ENCODE data around the gene TAF3. TPM values are rescaled to one million over a fixed set of nuclear protein-coding genes. Genes with fewer than 3 reads are reported as not detected.

The TAF3 gene
- total RNA-seq, 1 experiment from 2014 or later: 5.5 TPM

- ChIA-PET CTCF (no interaction called here), POLR2A (no interaction called here)
- Histone ChIP-seq H3K9me3 (ENCODE audit: control insufficient read depth, insufficient read depth, low read depth, low read length) (no peaks in the 10 kb centered on the region), H3K27me3 (ENCODE audit: control insufficient read depth, insufficient read depth, low read length) (no peaks in the 10 kb centered on the region), H3K27ac (ENCODE audit: low read length) (no peak overlapping the region), H3K4me1 (ENCODE audit: control insufficient read depth, insufficient read depth, low read length) (peaks cover 4% of the 10 kb centered on the region; the same call in 1 of the 2 replicates), H3K4me3 (ENCODE audit: low read depth in 2 of 2, low read length in 2 of 2) (no peak overlapping the region), H3K36me3 (ENCODE audit: control insufficient read depth, insufficient read depth, low read length) (no peaks in the 10 kb centered on the region; the same call in none of the 2 replicates)
- DNase-seq (ENCODE audit: low read depth, low spot score): no peak
- BruUV-seq (replicated peaks): no TSS peak
- in situ Hi-C loops (cut with HindIII; ENCODE audit: low pct_unique_long_range_greater_than_20kb, low sequenced_read_pairs): no loop called here
- TF ChIP-seq TCF7L2 (IDR thresholded peaks at IDR 0.05; ENCODE audit: low read depth, low read length) (no peak), POLR2AphosphoS5 (IDR thresholded peaks at IDR 0.05; ENCODE audit: low read depth, low read length) (no peak), CTCF (IDR thresholded peaks at IDR 0.05) (no peak), REST (IDR thresholded peaks at IDR 0.05; ENCODE audit: insufficient read depth in 1 of 2, low read depth in 2 of 2, low read length in 1 of 2) (no peak), SIN3A (IDR thresholded peaks at IDR 0.05; ENCODE audit: borderline replicate concordance, insufficient read depth, low read depth, low read length) (no peak)
- intact Hi-C loops (cut with micrococcal nuclease; ENCODE audit: unreplicated experiment): no loop called here
- ATAC-seq: no peak
Observed at GRCh38 chr10:7824251-7824650, 5.9 kb downstream of the TAF3 start.

- BruUV-seq (replicated peaks): no TSS peak
- ATAC-seq: no peak
- Histone ChIP-seq H3K4me3 (ENCODE audit: low read depth in 2 of 2, low read length in 2 of 2) (no peak overlapping the region), H3K4me1 (ENCODE audit: control insufficient read depth, insufficient read depth, low read length) (no peaks in the 10 kb centered on the region), H3K36me3 (ENCODE audit: control insufficient read depth, insufficient read depth, low read length) (no peaks in the 10 kb centered on the region; the same call in none of the 2 replicates), H3K27ac (ENCODE audit: low read length) (no peak overlapping the region), H3K27me3 (ENCODE audit: control insufficient read depth, insufficient read depth, low read length) (no peaks in the 10 kb centered on the region), H3K9me3 (ENCODE audit: control insufficient read depth, insufficient read depth, low read depth, low read length) (no peaks in the 10 kb centered on the region)
- TF ChIP-seq CTCF (IDR thresholded peaks at IDR 0.05): no peak
- TF ChIP-seq REST (IDR thresholded peaks at IDR 0.05; ENCODE audit: insufficient read depth in 1 of 2, low read depth in 2 of 2, low read length in 1 of 2): no peak
- no peak for TF ChIP-seq SIN3A (IDR thresholded peaks at IDR 0.05; ENCODE audit: borderline replicate concordance, insufficient read depth, low read depth, low read length)
- TF ChIP-seq TCF7L2 (IDR thresholded peaks at IDR 0.05; ENCODE audit: low read depth, low read length): no peak
- TF ChIP-seq POLR2AphosphoS5 (IDR thresholded peaks at IDR 0.05; ENCODE audit: low read depth, low read length): no peak
- POLR2A ChIA-PET: no interaction called here
- in situ Hi-C loops (cut with HindIII; ENCODE audit: low pct_unique_long_range_greater_than_20kb, low sequenced_read_pairs): no loop called here
- intact Hi-C loops (cut with micrococcal nuclease; ENCODE audit: unreplicated experiment): no loop called here
- no peak for DNase-seq (ENCODE audit: low read depth, low spot score)
- CTCF ChIA-PET: no interaction called here
Observed at GRCh38 chr10:7826971-7827370, 8.7 kb downstream of the TAF3 start.

All from Panc1 (cell line).